Stimulated activated memory B cell treated with anti-CD40 and anti-IgM and Interleukin-4, amounts not matched to agents 10 μg/mL and 1 μg/mL and 100 μg/mL, for 72 hours (primary cell): ENCODE results near the gene OR2H1.

Experiments
- ATAC-seq: fragments of 150-1000 bp; cut with Tn5 transposase; 2 replicates; pipeline ENCODE4 v1.10.0; 2021
- H3K27ac Mint-ChIP-seq: one replicate; pipeline ENCODE4 v1.8.0; 2022; ENCODE audit warnings: mild to moderate bottlenecking, mixed read lengths
- H3K27me3 Mint-ChIP-seq: one replicate; pipeline ENCODE4 v1.8.0; 2022; ENCODE audit warnings: mixed read lengths
- H3K36me3 Mint-ChIP-seq: one replicate; pipeline ENCODE4 v1.8.0; 2022; ENCODE audit warnings: mixed read lengths
- H3K4me1 Mint-ChIP-seq: one replicate; pipeline ENCODE4 v1.8.0; 2022; ENCODE audit warnings: mixed read lengths
- H3K4me3 Mint-ChIP-seq: one replicate; pipeline ENCODE4 v1.8.0; 2022; ENCODE audit warnings: mild to moderate bottlenecking, moderate library complexity, mixed read lengths
- H3K9me3 Mint-ChIP-seq: one replicate; pipeline ENCODE4 v1.8.0; 2022; ENCODE audit warnings: mixed read lengths

OR2H1 gene

GRCh38 chr6:29465801-29466200 is 8.8 kb downstream of the OR2H1 start:
- H3K4me3 Mint-ChIP-seq: no peak overlapping the region
- no peaks in the 10 kb centered on the region for H3K9me3 Mint-ChIP-seq
- H3K27me3 Mint-ChIP-seq: peaks cover 27% of the 10 kb centered on the region
- H3K36me3 Mint-ChIP-seq: no peaks in the 10 kb centered on the region
- no peak for ATAC-seq
- H3K4me1 Mint-ChIP-seq: no peaks in the 10 kb centered on the region
- no peak overlapping the region for H3K27ac Mint-ChIP-seq

DNA sequence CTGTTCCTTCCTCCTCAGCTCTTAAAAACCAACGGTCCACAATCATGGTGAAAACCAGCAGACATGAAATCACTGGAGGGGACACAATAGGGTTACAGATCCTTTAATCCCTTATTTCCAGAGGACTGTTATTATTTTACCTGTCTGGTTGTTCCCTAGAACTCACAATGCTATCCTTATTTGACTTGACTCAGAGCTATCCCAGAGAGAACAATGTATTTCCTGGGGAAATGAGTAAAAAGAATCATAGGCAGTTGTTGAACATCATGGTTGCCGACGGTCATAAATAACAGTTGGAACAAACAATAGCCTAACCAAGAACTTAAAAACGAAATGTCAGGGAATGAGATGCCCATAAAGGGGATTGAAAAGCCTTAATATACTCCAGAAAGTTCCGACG is 9.3 kb downstream of the OR2H1 start:
- Mint-ChIP-seq H3K4me3 (no peak overlapping the region), H3K27me3 (peaks cover 27% of the 10 kb centered on the region), H3K4me1 (no peaks in the 10 kb centered on the region), H3K9me3 (no peaks in the 10 kb centered on the region), H3K27ac (no peak overlapping the region), H3K36me3 (no peaks in the 10 kb centered on the region)
- ATAC-seq: no peak

DNA sequence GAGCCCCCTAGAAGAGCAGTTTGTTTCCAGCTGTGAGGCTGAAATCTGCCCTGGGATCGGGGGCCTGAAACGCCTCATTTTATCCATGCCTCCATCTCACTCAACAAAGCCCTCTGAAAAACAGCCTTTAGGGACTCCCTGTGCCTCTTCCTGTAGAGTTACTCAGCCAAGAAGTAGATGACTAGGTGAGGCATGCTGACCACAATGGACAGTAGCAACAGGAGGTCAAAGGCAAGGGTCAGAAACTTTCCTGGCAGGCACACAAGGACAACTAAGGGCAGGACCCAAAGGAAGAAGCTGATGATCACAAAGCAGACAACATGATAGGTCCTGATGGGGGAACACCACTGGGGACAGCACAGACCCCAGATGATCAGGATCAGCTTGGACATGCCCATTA is 18.0 kb downstream of the OR2H1 start:
- H3K27ac Mint-ChIP-seq: no peak overlapping the region
- H3K4me1 Mint-ChIP-seq: no peaks in the 10 kb centered on the region
- H3K4me3 Mint-ChIP-seq: no peak overlapping the region
- H3K27me3 Mint-ChIP-seq: peaks cover 13% of the 10 kb centered on the region
- no peaks in the 10 kb centered on the region for H3K36me3 Mint-ChIP-seq
- peaks cover 5% of the 10 kb centered on the region for H3K9me3 Mint-ChIP-seq
- no peak for ATAC-seq

GRCh38 chr6:29477923-29478450 is 21.0 kb downstream of the OR2H1 start:
- no peak overlapping the region for H3K27ac Mint-ChIP-seq
- H3K4me3 Mint-ChIP-seq: no peak overlapping the region
- peaks cover 10% of the 10 kb centered on the region for H3K9me3 Mint-ChIP-seq
- no peak for ATAC-seq
- H3K4me1 Mint-ChIP-seq: no peaks in the 10 kb centered on the region
- H3K27me3 Mint-ChIP-seq: peaks cover 17% of the 10 kb centered on the region
- H3K36me3 Mint-ChIP-seq: no peaks in the 10 kb centered on the region

GRCh38 chr6:29478740-29479139 is 21.8 kb downstream of the OR2H1 start:
- Mint-ChIP-seq H3K9me3 (peaks cover 6% of the 10 kb centered on the region), H3K27ac (no peak overlapping the region), H3K4me1 (no peaks in the 10 kb centered on the region), H3K36me3 (no peaks in the 10 kb centered on the region), H3K27me3 (peaks cover 13% of the 10 kb centered on the region), H3K4me3 (no peak overlapping the region)
- no peak for ATAC-seq

- Mint-ChIP-seq H3K9me3 (peaks cover 6% of the 10 kb centered on the region), H3K27ac (no peak overlapping the region), H3K36me3 (no peaks in the 10 kb centered on the region), H3K4me3 (no peak overlapping the region), H3K4me1 (no peaks in the 10 kb centered on the region), H3K27me3 (peaks cover 13% of the 10 kb centered on the region)
- ATAC-seq: no peak
Observed at GRCh38 chr6:29479560-29479959, 22.6 kb downstream of the OR2H1 start.

GRCh38 chr6:29483186-29483585 is 26.2 kb downstream of the OR2H1 start:
- ATAC-seq: no peak
- Mint-ChIP-seq H3K9me3 (peaks cover 6% of the 10 kb centered on the region), H3K4me3 (no peak overlapping the region), H3K36me3 (no peaks in the 10 kb centered on the region), H3K27me3 (peaks cover 36% of the 10 kb centered on the region), H3K4me1 (no peaks in the 10 kb centered on the region), H3K27ac (no peak overlapping the region)

GRCh38 chr6:29483735-29484134 is 26.8 kb downstream of the OR2H1 start:
- Mint-ChIP-seq H3K9me3 (peaks cover 6% of the 10 kb centered on the region), H3K4me1 (no peaks in the 10 kb centered on the region), H3K27ac (no peak overlapping the region), H3K27me3 (peaks cover 36% of the 10 kb centered on the region), H3K4me3 (no peak overlapping the region), H3K36me3 (no peaks in the 10 kb centered on the region)
- no peak for ATAC-seq

GRCh38 chr6:29486577-29486976 is 29.6 kb downstream of the OR2H1 start:
- H3K36me3 Mint-ChIP-seq: no peaks in the 10 kb centered on the region
- H3K27ac Mint-ChIP-seq: no peak overlapping the region
- peaks cover 36% of the 10 kb centered on the region for H3K27me3 Mint-ChIP-seq
- no peak overlapping the region for H3K4me3 Mint-ChIP-seq
- no peak for ATAC-seq
- H3K9me3 Mint-ChIP-seq: peaks cover 3% of the 10 kb centered on the region
- H3K4me1 Mint-ChIP-seq: no peaks in the 10 kb centered on the region

GRCh38 chr6:29487131-29487530 is 30.2 kb downstream of the OR2H1 start:
- no peak overlapping the region for H3K27ac Mint-ChIP-seq
- no peak for ATAC-seq
- no peak overlapping the region for H3K4me3 Mint-ChIP-seq
- H3K9me3 Mint-ChIP-seq: peaks cover 3% of the 10 kb centered on the region
- peaks cover 31% of the 10 kb centered on the region for H3K27me3 Mint-ChIP-seq
- H3K36me3 Mint-ChIP-seq: no peaks in the 10 kb centered on the region
- no peaks in the 10 kb centered on the region for H3K4me1 Mint-ChIP-seq

DNA sequence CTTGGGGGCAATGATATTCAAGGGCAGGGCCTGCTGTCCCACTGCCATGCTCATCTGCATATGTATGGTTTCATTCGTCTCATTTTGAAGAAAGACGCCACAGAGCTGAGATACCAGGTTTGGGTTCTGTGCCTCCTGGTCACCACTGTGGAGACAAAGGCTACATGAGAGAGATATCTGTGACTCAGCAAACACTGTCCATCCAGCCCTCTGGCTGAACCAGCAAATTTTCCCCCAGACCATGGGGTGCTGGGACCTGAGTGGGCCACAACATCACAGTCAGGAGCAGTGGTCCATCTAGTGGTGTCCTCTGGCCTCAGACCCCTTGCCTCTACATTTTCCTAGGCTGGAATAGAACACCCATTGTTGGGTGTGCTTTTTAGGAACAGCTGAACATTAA is 30.7 kb downstream of the OR2H1 start, which contains the start of gene MAS1L:
Gene MAS1L (minus strand): TSS at position 297 of the 400 bp plus-strand sequence. CDS start 54 bp downstream, at position 243.
- Mint-ChIP-seq H3K4me3 (no peak within 1 kb of the TSS), H3K27ac (no peak within 1 kb of the TSS), H3K27me3 (peaks cover 25% of the 10 kb centered on the region), H3K36me3 (no peaks in the 10 kb centered on the region), H3K9me3 (peaks cover under 1% of the 10 kb centered on the region), H3K4me1 (no peaks in the 10 kb centered on the region)
- no peak for ATAC-seq

DNA sequence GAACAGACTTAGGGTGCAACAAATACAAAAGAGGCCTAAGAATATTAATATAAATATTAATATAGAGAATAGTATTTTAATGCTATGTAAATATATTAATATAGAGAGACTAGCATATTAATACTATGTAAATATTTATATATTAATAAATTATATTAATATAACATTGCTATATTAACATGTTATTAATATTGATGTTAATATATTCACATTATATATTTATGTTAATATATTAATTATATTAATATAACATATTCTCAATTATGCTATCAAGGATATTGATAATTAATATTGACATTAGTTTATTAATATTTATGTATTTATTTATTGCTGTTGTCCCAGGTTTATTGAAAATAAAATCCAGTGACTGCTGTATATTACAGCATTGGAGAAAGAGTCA is 31.9 kb downstream of the OR2H1 start:
- Mint-ChIP-seq H3K36me3 (no peaks in the 10 kb centered on the region), H3K9me3 (no peaks in the 10 kb centered on the region), H3K4me1 (no peaks in the 10 kb centered on the region), H3K27me3 (peaks cover 24% of the 10 kb centered on the region), H3K27ac (no peak overlapping the region), H3K4me3 (no peak overlapping the region)
- no peak for ATAC-seq

GRCh38 chr6:29489286-29489685 is 32.3 kb downstream of the OR2H1 start:
- Mint-ChIP-seq H3K27ac (no peak overlapping the region), H3K4me1 (no peaks in the 10 kb centered on the region), H3K27me3 (peaks cover 24% of the 10 kb centered on the region), H3K4me3 (no peak overlapping the region), H3K9me3 (no peaks in the 10 kb centered on the region), H3K36me3 (no peaks in the 10 kb centered on the region)
- ATAC-seq: no peak

GRCh38 chr6:29490055-29490454 is 33.1 kb downstream of the OR2H1 start:
- no peaks in the 10 kb centered on the region for H3K4me1 Mint-ChIP-seq
- no peaks in the 10 kb centered on the region for H3K9me3 Mint-ChIP-seq

GRCh38 chr6:29490552-29490951 is 33.6 kb downstream of the OR2H1 start:
- H3K9me3 Mint-ChIP-seq: no peaks in the 10 kb centered on the region
- no peak overlapping the region for H3K27ac Mint-ChIP-seq
- H3K4me3 Mint-ChIP-seq: no peak overlapping the region

More at GRCh38 chr6:29490055-29490454, 33.1 kb downstream of the OR2H1 start:
- ATAC-seq: no peak
- peaks cover 26% of the 10 kb centered on the region for H3K27me3 Mint-ChIP-seq
- H3K27ac Mint-ChIP-seq: no peak overlapping the region
- H3K36me3 Mint-ChIP-seq: no peaks in the 10 kb centered on the region
- H3K4me3 Mint-ChIP-seq: no peak overlapping the region

GRCh38 chr6:29491574-29491973 is 34.6 kb downstream of the OR2H1 start:
- Mint-ChIP-seq H3K4me3 (no peak overlapping the region), H3K36me3 (no peaks in the 10 kb centered on the region), H3K27ac (no peak overlapping the region), H3K27me3 (peaks cover 20% of the 10 kb centered on the region), H3K9me3 (no peaks in the 10 kb centered on the region), H3K4me1 (no peaks in the 10 kb centered on the region)
- no peak for ATAC-seq

More at GRCh38 chr6:29490552-29490951, 33.6 kb downstream of the OR2H1 start:
- Mint-ChIP-seq H3K4me1 (no peaks in the 10 kb centered on the region), H3K36me3 (no peaks in the 10 kb centered on the region), H3K27me3 (peaks cover 30% of the 10 kb centered on the region)
- no peak for ATAC-seq

DNA sequence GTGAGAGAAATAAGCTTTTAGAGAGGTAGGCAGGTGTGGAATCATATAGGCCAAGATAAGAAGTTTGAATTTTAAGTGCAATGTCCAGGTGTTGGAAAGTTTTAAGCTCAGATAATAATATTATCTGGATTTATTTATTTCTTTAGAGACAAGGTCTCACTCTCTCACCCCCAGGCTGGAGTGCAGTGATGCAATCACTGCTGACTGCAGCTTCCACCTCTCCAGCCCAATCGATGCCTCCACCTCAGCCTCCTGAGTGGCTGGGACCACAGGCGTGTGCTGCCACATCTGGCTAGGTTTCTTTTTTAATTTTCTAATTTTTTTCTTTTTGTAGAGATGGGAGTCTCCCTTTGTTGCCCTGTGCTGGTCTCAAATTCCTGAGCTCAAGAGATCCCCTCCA is 36.3 kb downstream of the OR2H1 start:
- H3K27me3 Mint-ChIP-seq: peaks cover 9% of the 10 kb centered on the region
- no peak overlapping the region for H3K4me3 Mint-ChIP-seq
- H3K9me3 Mint-ChIP-seq: no peaks in the 10 kb centered on the region
- no peaks in the 10 kb centered on the region for H3K36me3 Mint-ChIP-seq
- no peak overlapping the region for H3K27ac Mint-ChIP-seq
- no peaks in the 10 kb centered on the region for H3K4me1 Mint-ChIP-seq
- ATAC-seq: no peak
